Measurements from ENCODE around the gene SLC10A2.

The SLC10A2 gene

GRCh38 chr13:103056008-103056407, 10.2 kb downstream of the SLC10A2 start:
- TF ChIP-seq, protein P1, sequence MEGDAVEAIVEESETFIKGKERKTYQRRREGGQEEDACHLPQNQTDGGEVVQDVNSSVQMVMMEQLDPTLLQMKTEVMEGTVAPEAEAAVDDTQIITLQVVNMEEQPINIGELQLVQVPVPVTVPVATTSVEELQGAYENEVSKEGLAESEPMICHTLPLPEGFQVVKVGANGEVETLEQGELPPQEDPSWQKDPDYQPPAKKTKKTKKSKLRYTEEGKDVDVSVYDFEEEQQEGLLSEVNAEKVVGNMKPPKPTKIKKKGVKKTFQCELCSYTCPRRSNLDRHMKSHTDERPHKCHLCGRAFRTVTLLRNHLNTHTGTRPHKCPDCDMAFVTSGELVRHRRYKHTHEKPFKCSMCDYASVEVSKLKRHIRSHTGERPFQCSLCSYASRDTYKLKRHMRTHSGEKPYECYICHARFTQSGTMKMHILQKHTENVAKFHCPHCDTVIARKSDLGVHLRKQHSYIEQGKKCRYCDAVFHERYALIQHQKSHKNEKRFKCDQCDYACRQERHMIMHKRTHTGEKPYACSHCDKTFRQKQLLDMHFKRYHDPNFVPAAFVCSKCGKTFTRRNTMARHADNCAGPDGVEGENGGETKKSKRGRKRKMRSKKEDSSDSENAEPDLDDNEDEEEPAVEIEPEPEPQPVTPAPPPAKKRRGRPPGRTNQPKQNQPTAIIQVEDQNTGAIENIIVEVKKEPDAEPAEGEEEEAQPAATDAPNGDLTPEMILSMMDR (conservative IDR thresholded peaks at IDR 0.05; ENCODE audit: low read depth), result no peak
- H3K27ac ChIP-seq, result no peak overlapping the region
- ChIA-PET POLR2A (ENCODE audit: low non-redundant PET) (no interaction called here), CTCF (no interaction called here)
- DNase-seq (ENCODE audit: low spot score), result no peak

- CTCF ChIA-PET, result no interaction called here
- POLR2A ChIA-PET (ENCODE audit: low non-redundant PET), result no interaction called here
- TF ChIP-seq, protein P1 (conservative IDR thresholded peaks at IDR 0.05; ENCODE audit: low read depth), result no peak
- no peak overlapping the region for H3K27ac ChIP-seq
- no peak for DNase-seq (ENCODE audit: low spot score)
Observed at GRCh38 chr13:103055166-103055565, 11.1 kb downstream of the SLC10A2 start.

GRCh38 chr13:103046676-103047075, 19.5 kb downstream of the SLC10A2 start:
- no peak for DNase-seq (ENCODE audit: low spot score)
- TF ChIP-seq, protein P1 (conservative IDR thresholded peaks at IDR 0.05; ENCODE audit: low read depth), result no peak
- CTCF ChIA-PET, result interaction anchor here (0.6 kb wide), 1 partner anchor 1016 kb away, joined by 3 read pairs; no protein-coding TSS in a partner anchor
- H3K27ac ChIP-seq, result no peak overlapping the region
- POLR2A ChIA-PET (ENCODE audit: low non-redundant PET), result no interaction called here

DNA sequence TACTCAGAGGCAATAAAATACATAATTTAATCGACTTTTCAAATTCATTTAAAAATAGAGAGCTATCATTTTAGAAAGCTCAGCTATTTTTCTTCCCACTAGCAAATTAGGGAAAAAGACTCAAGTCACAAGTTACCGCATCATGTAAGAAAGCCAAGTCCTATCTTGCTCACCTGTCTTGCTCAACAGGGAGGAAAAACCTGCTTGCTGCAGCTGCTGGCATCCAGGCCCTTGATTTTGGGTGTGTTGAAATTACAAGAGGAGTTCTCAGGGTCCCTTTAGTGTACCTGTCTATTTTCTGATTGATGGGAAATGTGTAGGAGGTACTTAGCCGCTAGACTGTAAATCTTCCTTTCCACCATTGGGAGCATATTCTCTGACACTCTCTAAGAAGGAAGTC, 22.2 kb downstream of the SLC10A2 start:
- CTCF ChIA-PET, result interaction anchor here (0.6 kb wide), 1 partner anchor 501 kb away, joined by 3 read pairs; no protein-coding TSS in a partner anchor
- TF ChIP-seq, protein P1 (conservative IDR thresholded peaks at IDR 0.05; ENCODE audit: low read depth), result no peak
- no peak overlapping the region for H3K27ac ChIP-seq
- peak; percentile 29 for DNase-seq (ENCODE audit: low spot score)
- POLR2A ChIA-PET (ENCODE audit: low non-redundant PET), result no interaction called here

DNA sequence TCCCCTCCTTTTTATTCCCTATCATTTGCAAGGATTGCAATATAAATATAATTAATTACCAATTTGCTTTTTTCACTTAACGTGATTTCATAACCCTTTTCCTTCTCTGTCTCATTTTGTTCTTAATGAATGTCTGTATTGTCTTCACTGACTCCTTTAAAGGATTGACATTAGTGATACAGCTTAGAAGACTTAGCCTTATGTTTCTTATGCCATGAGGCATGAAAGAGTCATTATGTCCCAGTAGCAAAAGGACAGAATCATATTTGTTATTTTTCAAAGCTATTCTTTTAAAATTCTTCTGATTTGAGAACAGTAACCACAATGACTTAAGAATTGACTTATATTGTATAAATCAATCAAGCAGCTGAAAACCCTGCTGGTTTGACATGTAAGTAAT, 26.2 kb downstream of the SLC10A2 start:
- DNase-seq (ENCODE audit: low spot score), result no peak
- POLR2A ChIA-PET (ENCODE audit: low non-redundant PET), result no interaction called here
- TF ChIP-seq, protein P1 (conservative IDR thresholded peaks at IDR 0.05; ENCODE audit: low read depth), result no peak
- CTCF ChIA-PET, result no interaction called here
- H3K27ac ChIP-seq, result no peak overlapping the region

- H3K27ac ChIP-seq, result no peak overlapping the region
- POLR2A ChIA-PET (ENCODE audit: low non-redundant PET), result no interaction called here
- TF ChIP-seq, protein P1 (conservative IDR thresholded peaks at IDR 0.05; ENCODE audit: low read depth), result no peak
- DNase-seq (ENCODE audit: low spot score), result no peak
- CTCF ChIA-PET, result interaction anchor here (0.5 to 0.6 kb wide), 2 partner anchors 281 to 1422 kb away, joined by 3 read pairs; no protein-coding TSS in a partner anchor
Observed at GRCh38 chr13:103039183-103039582, 27.0 kb downstream of the SLC10A2 start.

Data from RWPE1 (cell line).